Breast epithelium (tissue), 3 donors: ENCODE measurements around the gene IMMP2L.

ENCODE experiments used
- CTCF ChIP-seq, 3 donors: fragments of 450-650 bp; IDR thresholded peaks; one replicate each; pipeline ENCODE4 v1.5.1; 2016 to 2017; ENCODE audit warnings: antibody characterized with exemption in 3 of 3, mild to moderate bottlenecking in 3 of 3, moderate library complexity in 3 of 3
- POLR2A ChIP-seq: fragments of 450-650 bp; IDR thresholded peaks from one replicate; pipeline ENCODE4 v1.6.1; 2016; ENCODE audit warnings: antibody characterized with exemption, mild to moderate bottlenecking, moderate library complexity
- POLR2AphosphoS5 ChIP-seq, 3 donors: sonication (generic); formaldehyde crosslinking; IDR thresholded peaks; one replicate each; pipeline ENCODE4 v1.6.1; 2017; ENCODE audit warnings: antibody characterized with exemption in 3 of 3

GRCh38 chr7:111460695-111461094 lies 101.6 kb downstream of the IMMP2L start:
- TF ChIP-seq POLR2A (no peak), POLR2AphosphoS5 (IDR thresholded peaks at IDR 0.05) (no peak), CTCF (IDR thresholded peaks at IDR 0.05) (no peak)
